ACHN (cell line): ENCODE results near the gene GRB2.

Experiments
- DNase-seq: peaks from one replicate; pipeline ENCODE4 v3.0.0-alpha.2; 2015
- in situ Hi-C: cut with HindIII; loops from 2 replicates; pipeline ENCODE4 v1.10.0; 2017; ENCODE audit warnings: low sequenced_read_pairs, low pct_ligation_motif_present, low pct_unique_long_range_greater_than_20kb

The GRB2 gene

DNA sequence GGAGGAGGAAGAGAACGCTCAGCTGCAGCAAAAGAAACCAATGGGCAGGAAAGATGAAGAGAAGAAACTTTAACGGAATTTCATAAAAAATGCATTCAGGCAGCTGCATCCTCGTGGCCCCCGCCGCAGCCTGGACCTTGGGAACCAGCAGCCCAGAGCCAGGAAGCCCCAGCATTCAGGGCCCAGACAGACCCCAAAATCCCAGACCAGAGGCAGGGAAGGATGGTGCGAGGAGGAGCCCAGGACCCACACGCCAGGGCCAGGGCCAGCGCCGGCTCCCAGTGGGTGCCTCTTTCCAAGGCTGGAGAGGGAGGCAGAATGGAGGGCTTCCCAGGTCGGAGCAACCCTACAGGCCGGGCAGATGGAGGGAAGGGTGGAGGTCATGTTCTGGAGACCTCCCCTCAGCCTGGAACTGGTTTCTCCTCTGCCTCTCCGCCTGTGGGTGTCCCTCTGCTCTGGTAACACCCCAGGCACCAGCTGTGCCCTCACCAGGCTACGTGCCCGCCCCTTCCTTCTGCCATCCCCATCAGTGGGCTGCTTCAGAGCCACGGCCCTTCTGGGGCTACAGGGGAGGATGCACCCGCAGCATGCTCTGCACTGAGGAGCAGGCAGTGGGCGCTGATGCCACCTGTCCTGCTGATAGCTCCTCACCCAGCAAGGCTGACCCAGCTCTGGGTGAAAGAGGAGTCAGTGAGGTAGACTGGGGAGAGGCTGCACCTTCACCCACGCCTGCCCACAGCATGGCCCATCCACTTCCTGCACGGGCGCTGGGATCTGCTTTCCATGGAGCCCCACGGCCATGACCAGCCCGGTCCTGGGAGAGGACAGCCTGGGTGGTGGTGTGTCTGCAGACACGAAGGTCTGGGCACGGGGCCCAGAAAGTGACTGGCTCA lies 133.3 kb downstream of the GRB2 start:
- DNase-seq = no peak
- in situ Hi-C loops = no loop called here

DNA sequence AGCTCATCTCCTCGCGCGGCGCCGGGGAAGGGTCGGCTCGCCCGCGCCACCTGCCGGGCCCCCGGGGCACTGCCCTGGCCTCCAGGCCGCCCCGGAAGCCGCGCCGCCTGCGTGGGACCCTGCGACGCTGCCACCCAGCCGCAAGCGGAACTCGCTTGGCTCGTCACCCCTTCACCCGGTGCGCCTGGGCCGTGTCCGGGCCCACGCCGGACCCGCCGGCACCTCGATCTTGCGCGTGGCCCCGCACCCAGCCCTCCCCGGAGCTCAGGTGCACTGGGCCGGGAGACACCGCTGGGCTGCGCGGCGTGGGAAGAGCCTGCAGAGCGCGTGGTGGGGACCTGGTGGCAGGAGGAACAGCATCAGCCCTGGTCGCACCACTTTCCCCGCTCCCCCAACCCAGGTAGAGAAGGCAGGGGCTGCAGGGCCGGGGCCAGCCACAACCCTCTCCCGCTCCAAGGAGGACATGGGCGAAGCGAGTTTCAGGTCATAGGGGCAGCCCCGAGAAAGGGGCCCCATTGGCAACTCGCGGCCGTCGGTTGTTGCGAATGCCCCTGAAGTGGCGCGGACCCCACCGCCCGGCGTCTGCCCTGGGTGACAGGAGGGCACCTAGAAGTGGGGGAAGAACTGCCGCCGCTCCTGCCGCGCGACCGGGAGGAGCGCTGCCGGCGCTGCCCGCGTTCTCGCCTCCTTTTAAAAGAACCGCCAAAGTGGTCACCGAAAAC lies 134.1 kb downstream of the GRB2 start:
- in situ Hi-C loops = no loop called here
- peak; percentile 83 for DNase-seq

DNA sequence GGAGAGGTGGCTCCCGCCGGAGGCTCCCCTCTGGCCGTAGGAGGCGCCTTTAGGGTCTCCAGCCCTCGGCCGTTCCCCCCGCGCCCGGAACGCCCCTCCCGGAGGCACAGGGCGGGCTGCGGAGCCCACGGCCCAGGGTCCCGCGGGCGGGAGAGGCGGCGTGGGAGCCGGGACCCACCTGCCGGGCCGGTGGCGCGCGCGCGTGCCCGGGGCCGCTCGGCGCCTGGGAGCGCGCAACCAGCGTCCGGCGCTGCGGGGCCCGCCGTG lies 134.6 kb downstream of the GRB2 start, which contains the start of gene MIF4GD:
MIF4GD (minus strand) TSS at position 266 of the 267 bp plus-strand sequence. CDS start 1,036 bp downstream, outside the sequence.
- in situ Hi-C loops = no loop called here

DNA sequence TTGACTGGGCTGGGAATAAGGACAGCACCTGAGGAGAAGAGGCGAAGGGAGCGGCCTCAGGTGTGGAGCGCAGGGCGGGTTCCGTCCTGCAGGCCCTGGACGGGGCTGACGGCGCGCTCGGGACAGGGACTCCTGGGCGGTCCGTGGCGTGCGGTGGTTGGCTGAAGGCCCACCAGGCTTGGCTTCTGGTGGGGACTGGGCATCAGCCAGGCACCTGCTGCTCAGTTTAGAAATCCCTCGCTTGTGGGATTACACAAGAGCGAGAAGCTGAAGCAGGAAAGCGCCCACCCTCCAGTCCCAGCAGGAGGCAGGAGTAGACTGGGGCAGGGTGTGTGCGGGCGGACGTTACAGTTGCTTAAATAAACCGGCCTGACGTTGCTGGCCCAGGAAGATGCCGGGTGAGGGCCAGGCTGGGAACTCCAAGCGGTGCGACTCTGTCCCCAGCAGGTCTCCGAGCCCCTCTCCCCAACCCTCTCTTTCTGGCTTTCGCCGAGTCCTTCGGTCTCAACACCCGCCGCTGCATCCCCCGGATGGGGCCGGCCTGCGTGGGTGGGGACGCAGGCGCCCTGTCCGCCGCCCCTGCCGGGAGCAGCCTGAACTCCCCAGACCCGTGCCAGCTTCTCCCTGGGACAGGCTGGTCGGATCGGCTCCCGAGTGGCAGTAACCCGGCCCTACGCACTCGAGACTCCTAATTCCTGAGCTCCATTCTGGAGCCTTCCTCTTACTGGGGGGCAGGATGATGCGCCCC lies 135.1 kb downstream of the GRB2 start:
- peak; percentile 80 for DNase-seq
- in situ Hi-C loops = no loop called here

More for the DNA sequence above, 134.6 kb downstream of the GRB2 start, which contains the start of gene MIF4GD:
- no peak for DNase-seq

DNA sequence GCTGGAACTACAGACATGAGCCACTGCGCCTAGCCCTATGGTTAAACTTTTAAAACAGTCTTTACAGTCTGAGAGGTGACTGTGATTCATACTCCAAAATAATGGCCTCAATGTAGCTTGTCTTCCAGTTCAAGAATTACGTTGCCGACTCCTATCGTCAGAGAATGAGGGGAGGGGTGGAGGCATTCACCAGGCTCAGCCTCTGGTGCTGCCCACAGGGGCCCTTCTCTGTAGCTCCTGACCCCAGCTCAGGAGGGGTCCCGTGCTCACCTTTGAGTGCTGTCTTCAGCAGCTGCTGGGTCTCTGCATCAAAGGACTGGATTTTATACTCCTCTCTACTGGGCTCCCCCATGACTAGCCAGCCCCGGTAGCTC lies 135.6 kb downstream of the GRB2 start:
- in situ Hi-C loops = no loop called here

More for the DNA sequence above, 135.6 kb downstream of the GRB2 start:
- DNase-seq = peak; percentile 24
